DND-41 (cell line): ENCODE measurements around the gene CRACR2A.

Experiments
- CTCF ChIP-seq: IDR thresholded peaks from 2 replicates; pipeline ENCODE4 v1.5.1; 2012; ENCODE audit warnings: borderline replicate concordance, low read length, moderate library complexity, mild to moderate bottlenecking; ENCODE audit not compliant: poor library complexity, severe bottlenecking; ENCODE audit errors: extremely low read depth
- EZH2 ChIP-seq: IDR thresholded peaks from 3 replicates; pipeline ENCODE4 v1.6.1; 2012; ENCODE audit warnings: borderline replicate concordance, low read depth, mild to moderate bottlenecking, moderate library complexity, low read length, inconsistent platforms; ENCODE audit not compliant: severe bottlenecking

- TF ChIP-seq CTCF (no peak), EZH2 (no peak)
Observed at GRCh38 chr12:3750616-3751015, 2.3 kb downstream of the CRACR2A start.
